ENCODE measurements around the gene UTP25. TPM values are rescaled to one million over a fixed set of nuclear protein-coding genes. Genes with fewer than 3 reads are reported as not detected.

Gene UTP25
- total RNA-seq, 1 experiment from 2014 or later: 4.8 TPM

GRCh38 chr1:209893751-209894150 lies 66.0 kb downstream of the UTP25 start:
- Mint-ChIP-seq H3K4me3 (no peak overlapping the region), H3K9me3 (0 out of 2 replicates have a peak, but pooled peaks cover 4% of the 10 kb centered on the region), H3K27ac (no peak overlapping the region), H3K36me3 (no peaks in the 10 kb centered on the region), H3K4me1 (no peaks in the 10 kb centered on the region), H3K27me3 (ENCODE audit: low read depth) (no peaks in the 10 kb centered on the region)
- DNase-seq (ENCODE audit: low spot score) (no peak), ATAC-seq (no peak)
- ChIA-PET POLR2A (no interaction called here), CTCF (interaction anchor here (0.9 kb wide), 1 partner anchor 18 kb away, joined by 6 read pairs; no protein-coding TSS in a partner anchor)
- TF ChIP-seq ELF4 (CRISPR knock-in tag; IDR thresholded peaks at IDR 0.05; ENCODE audit: low read depth): no peak
- TF ChIP-seq ZBTB43 (CRISPR knock-in tag; IDR thresholded peaks at IDR 0.05): no peak
- no peak for TF ChIP-seq ATF3 (CRISPR knock-in tag; conservative IDR thresholded peaks at IDR 0.05)

- H3K4me1 Mint-ChIP-seq: no peaks in the 10 kb centered on the region
- no peaks in the 10 kb centered on the region for H3K36me3 Mint-ChIP-seq
- CTCF ChIA-PET: no interaction called here
- no peaks in the 10 kb centered on the region for H3K27me3 Mint-ChIP-seq (ENCODE audit: low read depth)
- no peak for TF ChIP-seq ZBTB21 (CRISPR knock-in tag; IDR thresholded peaks at IDR 0.05; ENCODE audit: borderline replicate concordance)
- no peak for TF ChIP-seq ZSCAN18 (CRISPR knock-in tag; IDR thresholded peaks at IDR 0.05)
- no peak for TF ChIP-seq CDX4 (CRISPR knock-in tag; IDR thresholded peaks at IDR 0.05; ENCODE audit: borderline replicate concordance)
- no peak for TF ChIP-seq ZNF232 (CRISPR knock-in tag; IDR thresholded peaks at IDR 0.05)
- TF ChIP-seq PREB (CRISPR knock-in tag; IDR thresholded peaks at IDR 0.05; ENCODE audit: borderline replicate concordance): no peak
- TF ChIP-seq JUN (CRISPR knock-in tag; IDR thresholded peaks at IDR 0.05): no peak
- no peak for TF ChIP-seq ZNF263 (CRISPR knock-in tag; IDR thresholded peaks at IDR 0.05; ENCODE audit: low read depth)
- TF ChIP-seq GABPB1 (CRISPR knock-in tag; IDR thresholded peaks at IDR 0.05): no peak
- TF ChIP-seq ATF6 (CRISPR knock-in tag; IDR thresholded peaks at IDR 0.05): no peak
- TF ChIP-seq NFYB (CRISPR knock-in tag; conservative IDR thresholded peaks at IDR 0.05; ENCODE audit: low read depth): no peak
- no peak for TF ChIP-seq USF1 (CRISPR knock-in tag; IDR thresholded peaks at IDR 0.05)
- TF ChIP-seq ERG (CRISPR knock-in tag; IDR thresholded peaks at IDR 0.05): no peak
- no peak for TF ChIP-seq MAX (CRISPR knock-in tag; IDR thresholded peaks at IDR 0.05)
- no peak for TF ChIP-seq IRF2 (CRISPR knock-in tag; IDR thresholded peaks at IDR 0.05; ENCODE audit: borderline replicate concordance, low read depth)
- no peak for TF ChIP-seq FOXK1 (CRISPR knock-in tag; IDR thresholded peaks at IDR 0.05)
- POLR2A ChIA-PET: no interaction called here
- ATAC-seq: no peak
- no peak for DNase-seq (ENCODE audit: low spot score)
- H3K9me3 Mint-ChIP-seq: 0 out of 2 replicates have a peak, but pooled peaks cover 4% of the 10 kb centered on the region
- no peak overlapping the region for H3K27ac Mint-ChIP-seq
- H3K4me3 Mint-ChIP-seq: no peak overlapping the region
These were observed 67.9 kb downstream of the UTP25 start for GRCh38 chr1:209895709-209896108.
